ENCODE data around the gene GABRE.

The GABRE gene

DNA sequence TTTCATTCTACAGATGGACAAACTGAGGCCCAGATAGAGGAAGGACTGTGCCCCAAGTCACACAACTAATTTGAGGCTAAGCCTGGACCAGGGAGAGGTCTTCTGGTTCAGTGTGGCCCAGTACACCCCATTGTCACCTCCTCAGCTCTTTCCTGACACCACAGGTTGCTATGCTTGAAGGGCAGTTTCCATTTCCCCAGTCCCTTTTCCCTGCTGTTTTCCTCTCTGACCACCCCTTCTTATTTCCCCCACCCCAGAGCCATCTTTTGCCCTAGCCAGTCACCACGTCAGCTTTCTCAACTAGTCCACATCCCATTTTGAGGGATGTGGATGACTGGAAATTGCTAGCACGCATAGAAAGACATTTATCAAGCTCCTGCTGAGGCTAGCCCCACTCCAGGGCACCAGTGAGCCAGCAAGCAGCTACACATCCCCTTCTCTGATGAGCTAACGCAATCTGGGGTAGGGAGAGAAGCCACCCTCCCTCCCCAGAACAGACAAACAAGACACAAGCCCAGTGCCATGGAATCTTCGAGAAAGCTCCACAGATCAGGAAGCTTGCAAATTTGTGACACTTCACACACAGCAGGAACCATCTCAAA lies 1.3 kb downstream of the GABRE start:
- H3K4me3 ChIP-seq (replicated peaks; ENCODE audit: low read depth, low read length) = peak overlapping the region; percentile 44
- TF ChIP-seq, protein P1, sequence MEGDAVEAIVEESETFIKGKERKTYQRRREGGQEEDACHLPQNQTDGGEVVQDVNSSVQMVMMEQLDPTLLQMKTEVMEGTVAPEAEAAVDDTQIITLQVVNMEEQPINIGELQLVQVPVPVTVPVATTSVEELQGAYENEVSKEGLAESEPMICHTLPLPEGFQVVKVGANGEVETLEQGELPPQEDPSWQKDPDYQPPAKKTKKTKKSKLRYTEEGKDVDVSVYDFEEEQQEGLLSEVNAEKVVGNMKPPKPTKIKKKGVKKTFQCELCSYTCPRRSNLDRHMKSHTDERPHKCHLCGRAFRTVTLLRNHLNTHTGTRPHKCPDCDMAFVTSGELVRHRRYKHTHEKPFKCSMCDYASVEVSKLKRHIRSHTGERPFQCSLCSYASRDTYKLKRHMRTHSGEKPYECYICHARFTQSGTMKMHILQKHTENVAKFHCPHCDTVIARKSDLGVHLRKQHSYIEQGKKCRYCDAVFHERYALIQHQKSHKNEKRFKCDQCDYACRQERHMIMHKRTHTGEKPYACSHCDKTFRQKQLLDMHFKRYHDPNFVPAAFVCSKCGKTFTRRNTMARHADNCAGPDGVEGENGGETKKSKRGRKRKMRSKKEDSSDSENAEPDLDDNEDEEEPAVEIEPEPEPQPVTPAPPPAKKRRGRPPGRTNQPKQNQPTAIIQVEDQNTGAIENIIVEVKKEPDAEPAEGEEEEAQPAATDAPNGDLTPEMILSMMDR (IDR thresholded peaks at IDR 0.05; ENCODE audit: low read depth, low read length, missing control alignments) = no peak
- DNase-seq (ENCODE audit: extremely low read depth, low read depth) = no peak

DNA sequence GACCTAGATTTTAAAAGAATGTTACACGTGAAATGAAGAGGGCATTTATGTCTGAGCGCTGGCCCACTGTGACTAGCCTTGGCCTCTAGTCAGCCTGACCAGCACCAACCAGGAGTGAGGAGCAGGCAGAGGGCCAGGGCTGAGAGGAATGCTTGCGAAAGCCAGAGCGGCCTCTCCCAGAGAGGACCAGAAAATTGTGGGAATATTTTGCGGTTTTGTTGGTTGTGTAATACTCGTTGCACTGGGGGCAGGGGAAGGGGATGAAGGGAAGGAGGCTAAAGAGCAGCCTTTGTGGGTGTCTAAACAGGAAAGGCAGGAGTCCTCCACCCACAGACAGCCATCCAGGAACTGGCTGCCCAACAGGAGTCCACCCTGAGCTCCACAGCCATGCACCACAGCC lies 3.8 kb downstream of the GABRE start:
- H3K4me3 ChIP-seq (replicated peaks; ENCODE audit: low read depth, low read length) = no peak overlapping the region
- peak; percentile 60 for DNase-seq (ENCODE audit: extremely low read depth, low read depth)
- TF ChIP-seq, protein P1 (IDR thresholded peaks at IDR 0.05; ENCODE audit: low read depth, low read length, missing control alignments) = no peak

DNA sequence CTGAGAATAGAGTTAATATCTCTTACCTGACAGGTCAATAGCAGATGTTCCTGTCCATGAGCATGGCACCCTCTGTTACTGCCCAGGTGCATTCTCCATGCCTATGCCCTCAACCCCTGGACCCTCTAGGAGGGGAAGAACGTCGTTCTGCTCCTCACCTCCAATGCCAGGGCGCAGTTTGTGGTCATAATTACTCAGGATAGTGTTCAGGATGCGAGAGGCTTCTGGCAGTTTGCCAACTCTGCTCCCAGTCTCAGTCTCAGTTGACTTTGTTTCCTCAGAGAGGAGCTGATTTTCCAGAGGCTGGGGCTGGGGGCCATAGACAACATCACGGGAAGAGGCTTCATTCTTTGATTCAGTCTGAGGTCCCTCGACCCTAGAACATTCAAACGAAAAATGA lies 4.4 kb downstream of the GABRE start:
- TF ChIP-seq, protein P1 (IDR thresholded peaks at IDR 0.05; ENCODE audit: low read depth, low read length, missing control alignments) = no peak
- no peak overlapping the region for H3K4me3 ChIP-seq (replicated peaks; ENCODE audit: low read depth, low read length)

DNA sequence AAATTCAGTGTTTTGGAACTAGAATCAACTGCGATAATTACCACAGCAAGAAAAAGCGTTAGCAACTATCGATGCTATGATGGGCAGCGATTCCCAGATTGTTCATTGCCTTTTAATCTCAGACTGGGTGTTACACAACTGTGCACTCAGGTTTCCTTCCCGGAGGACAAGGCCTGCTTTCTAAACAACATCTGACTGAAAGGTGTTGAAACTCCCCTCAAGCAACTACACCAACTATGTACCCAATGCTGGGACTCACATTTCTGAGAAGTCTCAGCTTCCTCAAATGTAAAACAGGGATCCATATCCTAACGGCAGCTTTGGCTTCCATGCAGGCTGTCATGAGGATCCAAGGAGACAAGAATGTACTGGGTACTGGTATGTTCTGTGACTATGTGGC lies 8.2 kb downstream of the GABRE start:
- TF ChIP-seq, protein P1 (IDR thresholded peaks at IDR 0.05; ENCODE audit: low read depth, low read length, missing control alignments) = no peak
- no peak for DNase-seq (ENCODE audit: extremely low read depth, low read depth)
- no peak overlapping the region for H3K4me3 ChIP-seq (replicated peaks; ENCODE audit: low read depth, low read length)

More for the DNA sequence above, 4.4 kb downstream of the GABRE start:
- no peak for DNase-seq (ENCODE audit: extremely low read depth, low read depth)

DNA sequence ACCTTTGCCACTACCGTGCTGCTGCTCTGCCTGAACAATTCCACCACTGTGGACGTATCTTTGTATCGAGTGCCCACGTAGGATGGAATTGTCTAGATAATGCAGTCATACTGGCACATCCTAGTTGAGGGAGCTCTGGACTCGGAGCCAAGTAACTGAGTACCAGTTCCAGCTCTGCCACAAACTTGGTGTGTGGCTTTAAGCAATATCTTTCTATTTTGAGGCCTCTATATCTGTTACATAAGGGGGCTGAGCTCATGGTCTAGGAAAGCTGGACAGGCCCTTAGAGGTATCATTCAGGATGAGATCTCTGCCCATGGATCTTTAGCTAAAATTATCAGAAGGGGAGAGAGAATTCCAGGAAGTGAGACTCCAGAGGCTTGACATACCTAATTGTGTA lies 12.4 kb downstream of the GABRE start:
- TF ChIP-seq, protein P1 (IDR thresholded peaks at IDR 0.05; ENCODE audit: low read depth, low read length, missing control alignments) = no peak
- no peak for DNase-seq (ENCODE audit: extremely low read depth, low read depth)
- no peak overlapping the region for H3K4me3 ChIP-seq (replicated peaks; ENCODE audit: low read depth, low read length)

DNA sequence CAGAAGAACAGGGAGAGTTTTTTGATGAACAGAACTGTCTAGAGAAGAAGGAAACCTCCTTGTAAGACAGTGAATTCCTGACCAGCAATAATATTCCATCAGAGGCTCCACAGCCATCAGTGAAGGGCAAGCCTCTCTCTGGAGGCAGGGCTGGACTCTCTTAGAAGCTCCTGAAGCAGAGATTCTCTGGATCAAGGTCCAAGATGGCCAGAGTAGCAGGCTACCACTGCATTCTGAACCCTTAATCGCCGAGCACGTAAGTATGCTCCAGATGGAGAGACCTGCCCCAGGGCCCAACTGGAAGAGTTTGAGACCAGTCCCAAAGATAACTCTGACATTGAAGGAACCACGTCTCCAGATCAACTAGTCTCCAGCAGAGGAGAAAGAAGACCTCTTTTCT lies 16.4 kb downstream of the GABRE start:
- DNase-seq (ENCODE audit: extremely low read depth, low read depth) = no peak
- TF ChIP-seq, protein P1 (IDR thresholded peaks at IDR 0.05; ENCODE audit: low read depth, low read length, missing control alignments) = no peak
- no peak overlapping the region for H3K4me3 ChIP-seq (replicated peaks; ENCODE audit: low read depth, low read length)

DNA sequence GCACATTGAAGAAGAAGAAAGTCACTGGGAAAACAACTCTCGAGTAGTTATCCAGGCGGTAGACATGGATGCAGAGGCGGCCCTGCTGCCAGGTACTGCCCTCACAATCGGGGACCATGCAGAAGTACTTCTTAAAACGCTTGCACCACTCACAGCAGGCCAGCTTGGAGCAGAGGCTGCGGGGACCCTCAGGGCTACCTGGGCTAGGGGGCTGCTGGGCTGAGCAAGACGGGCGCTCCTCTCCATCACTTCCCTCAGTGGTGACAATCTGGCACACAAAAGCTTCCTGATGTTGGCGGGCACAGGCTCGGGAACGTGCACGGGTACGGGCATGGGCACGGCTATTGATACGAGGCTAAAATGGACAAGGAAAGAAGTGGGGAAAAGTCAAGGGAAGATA lies 19.7 kb downstream of the GABRE start:
- no peak for DNase-seq (ENCODE audit: extremely low read depth, low read depth)
- TF ChIP-seq, protein P1 (IDR thresholded peaks at IDR 0.05; ENCODE audit: low read depth, low read length, missing control alignments) = no peak
- H3K4me3 ChIP-seq (replicated peaks; ENCODE audit: low read depth, low read length) = no peak overlapping the region
